IMR-90 (cell line): Measurements from ENCODE around the gene RLN3.

Experiments
- CTCF ChIP-seq: conservative IDR thresholded peaks from 2 replicates; pipeline ENCODE4 v1.5.1; 2012; ENCODE audit warnings: mild to moderate bottlenecking, low read depth, low read length, improper control_type of control experiment
- MAZ ChIP-seq: IDR thresholded peaks from 2 replicates; pipeline ENCODE4 v1.6.1; 2012; ENCODE audit warnings: low read depth, mild to moderate bottlenecking, low read length, improper control_type of control experiment, moderate library complexity, borderline replicate concordance
- NFE2L2 ChIP-seq: fragments of 150-350 bp; IDR thresholded peaks from 2 replicates; pipeline ENCODE4 v1.6.1; 2016; ENCODE audit warnings: low read depth, mild to moderate bottlenecking, low read length
- POLR2A ChIP-seq: IDR thresholded peaks from 2 replicates; pipeline ENCODE4 v1.6.1; 2012; ENCODE audit warnings: mild to moderate bottlenecking, low read depth, low read length
- RCOR1 ChIP-seq: IDR thresholded peaks from 2 replicates; pipeline ENCODE4 v1.6.1; 2012; ENCODE audit warnings: mild to moderate bottlenecking, low read length, improper control_type of control experiment; ENCODE audit not compliant: insufficient replicate concordance

DNA sequence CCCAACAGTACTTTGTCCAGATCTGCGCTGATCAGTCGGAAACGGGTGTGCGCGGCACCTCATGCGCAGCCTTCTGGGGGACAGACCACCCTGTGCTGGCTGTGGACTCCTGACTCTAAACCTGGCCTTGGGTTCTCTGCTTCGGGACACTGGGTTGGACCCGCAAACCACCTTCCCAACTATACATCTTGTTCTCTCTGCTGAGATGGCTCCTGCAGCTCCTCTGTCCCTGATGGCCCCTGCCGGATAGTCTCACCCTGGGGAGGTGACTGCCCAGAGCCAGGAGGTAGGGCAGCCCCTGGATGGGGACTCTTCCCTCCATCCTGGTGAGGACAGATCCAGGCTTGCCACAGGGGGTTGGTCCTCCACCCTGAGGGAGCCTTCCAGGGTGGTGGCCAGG, 45.2 kb upstream of the RLN3 start:
- TF ChIP-seq NFE2L2: no peak
- no peak for TF ChIP-seq RCOR1
- TF ChIP-seq CTCF: no peak
- TF ChIP-seq POLR2A: no peak
- no peak for TF ChIP-seq MAZ
